ENCODE measurements around the gene MTHFR.

MTHFR gene

DNA sequence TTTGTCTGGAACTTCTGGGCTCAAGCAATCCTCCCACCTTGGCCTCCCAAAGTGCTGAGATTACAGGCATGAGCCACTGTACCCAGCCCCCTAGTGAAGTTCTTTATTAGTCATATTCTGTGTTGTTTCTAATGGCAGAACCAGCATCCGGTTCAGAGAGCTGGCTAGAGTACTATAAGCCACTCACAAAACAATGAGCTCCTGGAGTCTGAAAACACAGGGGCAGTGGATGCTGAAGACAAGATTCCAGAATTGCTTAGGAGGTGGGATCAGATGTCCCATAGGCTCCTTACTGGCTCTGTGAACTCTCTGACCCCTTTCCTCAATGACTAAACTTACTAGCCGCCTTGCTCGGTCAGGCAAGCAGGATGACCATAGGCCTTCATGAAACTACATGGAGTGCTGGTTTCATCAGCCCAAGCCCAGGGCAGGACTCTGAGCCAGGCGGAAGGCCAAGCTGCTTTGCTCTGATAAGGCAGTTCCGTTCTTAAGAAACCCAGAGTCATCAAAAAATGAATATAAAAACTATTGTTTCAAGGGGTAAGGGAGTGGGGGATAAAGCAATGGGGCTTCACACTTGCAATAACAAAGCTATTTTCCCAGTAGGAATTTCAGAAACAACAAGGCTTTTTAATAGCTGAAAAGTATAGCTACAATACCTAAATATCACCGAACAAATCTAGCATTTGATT, 8.1 kb downstream of the MTHFR start:
- no peak for DNase-seq (ENCODE audit: low read depth)
- TF ChIP-seq, protein P1, sequence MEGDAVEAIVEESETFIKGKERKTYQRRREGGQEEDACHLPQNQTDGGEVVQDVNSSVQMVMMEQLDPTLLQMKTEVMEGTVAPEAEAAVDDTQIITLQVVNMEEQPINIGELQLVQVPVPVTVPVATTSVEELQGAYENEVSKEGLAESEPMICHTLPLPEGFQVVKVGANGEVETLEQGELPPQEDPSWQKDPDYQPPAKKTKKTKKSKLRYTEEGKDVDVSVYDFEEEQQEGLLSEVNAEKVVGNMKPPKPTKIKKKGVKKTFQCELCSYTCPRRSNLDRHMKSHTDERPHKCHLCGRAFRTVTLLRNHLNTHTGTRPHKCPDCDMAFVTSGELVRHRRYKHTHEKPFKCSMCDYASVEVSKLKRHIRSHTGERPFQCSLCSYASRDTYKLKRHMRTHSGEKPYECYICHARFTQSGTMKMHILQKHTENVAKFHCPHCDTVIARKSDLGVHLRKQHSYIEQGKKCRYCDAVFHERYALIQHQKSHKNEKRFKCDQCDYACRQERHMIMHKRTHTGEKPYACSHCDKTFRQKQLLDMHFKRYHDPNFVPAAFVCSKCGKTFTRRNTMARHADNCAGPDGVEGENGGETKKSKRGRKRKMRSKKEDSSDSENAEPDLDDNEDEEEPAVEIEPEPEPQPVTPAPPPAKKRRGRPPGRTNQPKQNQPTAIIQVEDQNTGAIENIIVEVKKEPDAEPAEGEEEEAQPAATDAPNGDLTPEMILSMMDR (IDR thresholded peaks at IDR 0.05; ENCODE audit: insufficient read depth, low read depth, low read length, missing control alignments), result no peak
- H3K4me3 ChIP-seq (ENCODE audit: low read length), result no peak overlapping the region

DNA sequence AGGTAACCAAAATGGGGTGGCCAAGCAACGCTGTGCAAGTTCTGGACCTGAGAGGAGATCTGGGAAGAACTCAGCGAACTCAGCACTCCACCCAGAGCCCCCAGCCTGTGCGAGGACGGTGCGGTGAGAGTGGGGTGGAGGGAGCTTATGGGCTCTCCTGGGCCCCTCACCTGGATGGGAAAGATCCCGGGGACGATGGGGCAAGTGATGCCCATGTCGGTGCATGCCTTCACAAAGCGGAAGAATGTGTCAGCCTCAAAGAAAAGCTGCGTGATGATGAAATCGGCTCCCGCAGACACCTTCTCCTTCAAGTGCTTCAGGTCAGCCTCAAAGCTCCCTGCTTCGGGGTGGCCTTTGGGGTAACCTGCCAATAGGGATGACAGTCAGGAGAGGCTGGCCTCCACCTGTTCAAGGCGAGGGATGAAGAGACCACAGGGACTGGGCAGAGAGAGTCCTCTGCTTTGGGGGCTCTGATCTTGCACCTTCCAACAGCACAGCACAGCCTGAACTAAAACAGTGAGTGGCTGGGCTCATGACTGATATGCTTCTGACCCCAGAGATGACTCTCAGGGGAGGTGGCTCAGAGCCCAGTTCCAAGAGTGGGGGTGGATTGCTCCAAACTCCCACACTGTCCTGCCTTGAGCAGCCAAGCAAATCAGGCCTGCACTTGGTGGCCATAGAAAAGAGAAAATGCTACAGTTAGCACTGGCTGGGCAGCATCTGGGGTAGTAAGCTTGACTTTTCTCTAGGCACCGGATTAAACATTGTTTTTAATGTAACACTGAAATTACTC, 9.5 kb downstream of the MTHFR start:
- TF ChIP-seq, protein P1 (IDR thresholded peaks at IDR 0.05; ENCODE audit: insufficient read depth, low read depth, low read length, missing control alignments), result no peak
- no peak overlapping the region for H3K4me3 ChIP-seq (ENCODE audit: low read length)
- DNase-seq (ENCODE audit: low read depth), result peak; percentile 41

DNA sequence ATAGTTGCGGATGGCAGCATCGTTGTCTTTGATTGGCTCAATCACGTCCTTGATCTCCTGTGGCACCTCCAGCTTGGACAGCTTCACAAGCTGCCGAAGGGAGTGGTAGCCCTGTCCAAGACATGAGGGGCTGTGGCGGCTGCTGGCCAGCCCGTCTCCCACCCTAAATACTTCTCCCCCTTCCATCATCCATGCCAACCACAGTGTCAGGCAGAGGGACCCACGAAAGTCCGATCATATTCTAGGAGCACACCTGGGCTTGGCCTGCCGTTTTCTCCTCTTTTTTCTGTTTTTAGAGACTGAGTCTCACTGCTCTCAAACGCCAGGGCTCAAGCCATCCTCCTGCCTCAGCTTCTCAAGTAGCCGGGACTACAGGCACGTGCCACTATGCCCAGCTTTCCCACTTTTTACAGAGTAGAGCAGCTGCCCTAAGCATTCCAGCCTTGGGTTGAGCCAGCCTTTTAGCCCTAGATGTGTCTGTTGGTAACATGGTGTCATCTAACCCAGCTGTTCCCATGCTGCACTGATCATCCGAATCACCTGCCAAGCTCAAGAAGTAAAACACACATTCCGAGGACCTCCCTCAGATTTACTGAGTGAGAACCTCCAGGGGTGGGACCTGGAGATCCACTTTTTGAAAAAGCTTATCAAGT, 10.4 kb downstream of the MTHFR start:
- H3K4me3 ChIP-seq (ENCODE audit: low read length), result no peak overlapping the region
- no peak for DNase-seq (ENCODE audit: low read depth)
- TF ChIP-seq, protein P1 (IDR thresholded peaks at IDR 0.05; ENCODE audit: insufficient read depth, low read depth, low read length, missing control alignments), result no peak

DNA sequence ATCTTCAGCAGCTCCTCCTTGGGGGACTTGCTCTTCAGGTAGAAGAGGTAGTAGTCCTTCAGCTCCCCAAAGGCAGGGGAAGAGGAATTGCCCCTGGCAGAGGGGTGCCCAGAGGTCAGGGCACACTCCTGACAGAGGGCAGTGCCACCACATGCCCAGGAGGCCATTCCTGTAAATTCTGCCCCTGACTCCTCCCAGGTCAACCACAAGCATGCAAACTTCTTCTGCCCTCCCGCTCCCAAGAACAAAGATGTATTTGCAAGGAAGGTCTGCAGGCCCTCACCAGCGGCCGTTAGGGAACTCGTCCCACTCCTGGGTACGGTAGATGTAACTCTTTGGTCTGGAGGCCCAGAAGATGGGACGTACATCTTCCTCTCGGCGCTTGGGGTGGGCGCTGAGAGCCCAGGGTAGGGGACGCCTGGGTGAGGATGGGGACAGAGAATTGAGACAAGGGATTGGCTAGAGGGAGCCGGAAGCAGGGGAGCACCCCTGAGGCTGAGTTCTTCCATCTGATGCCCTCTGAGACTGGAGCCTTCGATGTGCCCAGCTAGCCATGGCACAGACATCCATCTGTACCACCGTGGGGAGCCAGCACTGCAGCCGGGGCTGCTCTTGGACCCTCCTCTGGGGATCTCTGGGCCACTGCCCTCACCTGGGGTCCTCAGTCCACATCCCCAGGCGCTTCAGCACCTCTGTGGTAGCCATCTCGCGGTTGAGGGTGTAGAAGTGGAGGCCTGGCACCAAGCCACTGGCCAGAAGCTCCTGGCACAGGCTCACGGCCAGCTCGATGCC, 11.1 kb downstream of the MTHFR start:
- H3K4me3 ChIP-seq (ENCODE audit: low read length), result no peak overlapping the region
- TF ChIP-seq, protein P1 (IDR thresholded peaks at IDR 0.05; ENCODE audit: insufficient read depth, low read depth, low read length, missing control alignments), result no peak
- no peak for DNase-seq (ENCODE audit: low read depth)

DNA sequence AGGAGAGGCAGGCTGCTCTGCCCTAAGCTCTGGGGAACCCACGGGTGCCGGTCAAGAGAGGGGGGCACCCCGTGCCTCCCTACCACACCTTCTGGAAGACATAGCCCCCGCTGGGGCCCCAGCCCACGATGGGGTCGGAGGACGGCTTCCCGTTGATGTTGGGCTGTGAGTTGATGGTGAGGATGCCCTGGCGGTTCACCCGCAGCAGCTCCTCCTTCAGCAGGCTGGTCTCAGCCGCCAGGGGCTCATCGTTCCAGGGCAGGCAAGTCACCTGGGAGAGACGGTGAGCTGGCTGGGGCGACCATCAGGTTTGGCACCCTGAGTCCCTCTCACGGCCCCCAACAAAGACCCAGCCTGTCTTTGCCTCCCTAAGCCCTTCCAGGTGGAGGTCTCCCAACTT, 11.9 kb downstream of the MTHFR start:
- TF ChIP-seq, protein P1 (IDR thresholded peaks at IDR 0.05; ENCODE audit: insufficient read depth, low read depth, low read length, missing control alignments), result no peak
- H3K4me3 ChIP-seq (ENCODE audit: low read length), result no peak overlapping the region
- no peak for DNase-seq (ENCODE audit: low read depth)

GRCh38 chr1:11792106-11792505, 13.7 kb downstream of the MTHFR start:
- TF ChIP-seq, protein P1 (IDR thresholded peaks at IDR 0.05; ENCODE audit: insufficient read depth, low read depth, low read length, missing control alignments), result no peak
- DNase-seq (ENCODE audit: low read depth), result no peak
- H3K4me3 ChIP-seq (ENCODE audit: low read length), result no peak overlapping the region

All from epithelial cell of esophagus (primary cell).